Progenitor cell of endocrine pancreas (in vitro differentiated cells): ENCODE results near the gene CATSPERZ. TPM values are rescaled to one million over a fixed set of nuclear protein-coding genes. Genes with fewer than 3 reads are reported as not detected.

Source experiments
- DNase-seq: peaks from one replicate; pipeline ENCODE4 v3.0.0; 2021; ENCODE audit warnings: low spot score; ENCODE audit not compliant: unreplicated experiment
- H3K27ac Mint-ChIP-seq: 2 replicates; pipeline ENCODE4 v1.8.0; 2021; ENCODE audit warnings: mild to moderate bottlenecking, moderate library complexity, mixed read lengths
- H3K27me3 Mint-ChIP-seq: 2 replicates; pipeline ENCODE4 v1.8.0; 2021; ENCODE audit warnings: mixed read lengths
- H3K36me3 Mint-ChIP-seq: 2 replicates; pipeline ENCODE4 v1.8.0; 2022; ENCODE audit warnings: mixed read lengths; ENCODE audit not compliant: insufficient read depth
- H3K4me1 Mint-ChIP-seq: 2 replicates; pipeline ENCODE4 v1.8.0; 2021; ENCODE audit warnings: low read depth, mixed read lengths
- H3K4me3 Mint-ChIP-seq: 2 replicates; pipeline ENCODE4 v1.8.0; 2021; ENCODE audit warnings: low read depth, mild to moderate bottlenecking, moderate library complexity, mixed read lengths
- H3K9me3 Mint-ChIP-seq: 2 replicates; pipeline ENCODE4 v1.8.0; 2021; ENCODE audit warnings: low read depth, mixed read lengths
- total RNA-seq: library from RNA; stranded (reverse); gene quantifications from 2 replicates; pipeline ENCODE4 v1.2.1, GENCODE V29; 2021
- TF ChIP-seq, protein P1 (sequence below): fragments of 200-600 bp; sonication (generic); IDR thresholded peaks from one replicate; pipeline ENCODE4 v1.5.0; 2021; ENCODE audit warnings: antibody characterized with exemption, mild to moderate bottlenecking; ENCODE audit not compliant: unreplicated experiment

The CATSPERZ gene
- total RNA-seq, 1 donor from 2014 or later = not detected

DNA sequence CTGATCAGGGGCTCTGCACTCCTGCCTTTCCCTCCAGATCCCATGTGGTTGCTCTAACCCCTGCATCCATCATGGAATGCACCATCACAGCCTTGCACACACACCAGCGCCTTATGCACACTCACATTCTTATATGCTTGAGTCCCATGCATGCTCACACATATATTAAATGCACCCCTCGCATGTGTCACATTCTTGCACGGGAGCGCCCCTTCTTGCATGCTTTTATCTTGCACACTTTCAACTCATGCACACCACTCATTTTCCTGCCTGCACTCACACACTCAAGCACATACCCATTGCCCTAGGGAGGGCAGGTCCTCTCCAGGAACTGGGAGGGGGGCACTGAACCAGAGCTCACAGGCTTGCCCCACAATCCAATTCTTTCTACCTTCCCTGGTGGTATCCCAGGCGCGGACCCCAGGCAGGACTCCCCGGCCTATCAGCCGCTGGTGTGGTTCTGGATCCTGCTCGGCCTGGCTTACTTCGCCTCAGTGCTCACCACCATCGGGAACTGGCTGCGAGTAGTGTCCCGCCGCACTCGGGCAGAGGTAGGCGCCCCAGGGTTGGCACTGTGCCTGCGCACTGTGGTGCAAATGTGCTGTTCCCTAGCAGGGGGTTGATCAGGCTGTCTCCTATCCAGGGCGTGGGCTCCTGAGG is 2.3 kb upstream of the CATSPERZ start:
- no peak overlapping the region for H3K27ac Mint-ChIP-seq
- TF ChIP-seq, protein P1, sequence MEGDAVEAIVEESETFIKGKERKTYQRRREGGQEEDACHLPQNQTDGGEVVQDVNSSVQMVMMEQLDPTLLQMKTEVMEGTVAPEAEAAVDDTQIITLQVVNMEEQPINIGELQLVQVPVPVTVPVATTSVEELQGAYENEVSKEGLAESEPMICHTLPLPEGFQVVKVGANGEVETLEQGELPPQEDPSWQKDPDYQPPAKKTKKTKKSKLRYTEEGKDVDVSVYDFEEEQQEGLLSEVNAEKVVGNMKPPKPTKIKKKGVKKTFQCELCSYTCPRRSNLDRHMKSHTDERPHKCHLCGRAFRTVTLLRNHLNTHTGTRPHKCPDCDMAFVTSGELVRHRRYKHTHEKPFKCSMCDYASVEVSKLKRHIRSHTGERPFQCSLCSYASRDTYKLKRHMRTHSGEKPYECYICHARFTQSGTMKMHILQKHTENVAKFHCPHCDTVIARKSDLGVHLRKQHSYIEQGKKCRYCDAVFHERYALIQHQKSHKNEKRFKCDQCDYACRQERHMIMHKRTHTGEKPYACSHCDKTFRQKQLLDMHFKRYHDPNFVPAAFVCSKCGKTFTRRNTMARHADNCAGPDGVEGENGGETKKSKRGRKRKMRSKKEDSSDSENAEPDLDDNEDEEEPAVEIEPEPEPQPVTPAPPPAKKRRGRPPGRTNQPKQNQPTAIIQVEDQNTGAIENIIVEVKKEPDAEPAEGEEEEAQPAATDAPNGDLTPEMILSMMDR = no peak
- H3K4me1 Mint-ChIP-seq = peaks cover 5% of the 10 kb centered on the region
- peaks cover 86% of the 10 kb centered on the region for H3K27me3 Mint-ChIP-seq
- DNase-seq = no peak
- H3K36me3 Mint-ChIP-seq = peaks cover 2% of the 10 kb centered on the region
- no peaks in the 10 kb centered on the region for H3K9me3 Mint-ChIP-seq
- H3K4me3 Mint-ChIP-seq = no peak overlapping the region

GRCh38 chr11:64298966-64299846 is 952 bp upstream of the CATSPERZ start:
- Mint-ChIP-seq H3K27ac (no peak overlapping the region), H3K27me3 (peaks cover 74% of the 10 kb centered on the region), H3K4me1 (peaks cover 5% of the 10 kb centered on the region), H3K36me3 (peaks cover 2% of the 10 kb centered on the region), H3K9me3 (no peaks in the 10 kb centered on the region), H3K4me3 (no peak overlapping the region)
- TF ChIP-seq, protein P1 = no peak
- no peak for DNase-seq

GRCh38 chr11:64303109-64304031 is 3.2 kb downstream of the CATSPERZ start:
- Mint-ChIP-seq H3K4me1 (peaks cover 14% of the 10 kb centered on the region), H3K9me3 (no peaks in the 10 kb centered on the region), H3K27ac (no peak overlapping the region), H3K4me3 (no peak overlapping the region), H3K36me3 (no peaks in the 10 kb centered on the region), H3K27me3 (peaks cover 36% of the 10 kb centered on the region)
- TF ChIP-seq, protein P1 = no peak
- no peak for DNase-seq

GRCh38 chr11:64304032-64304315 is 3.8 kb downstream of the CATSPERZ start:
- TF ChIP-seq, protein P1 = no peak
- H3K9me3 Mint-ChIP-seq = no peaks in the 10 kb centered on the region
- DNase-seq = no peak
- H3K27ac Mint-ChIP-seq = no peak overlapping the region
- peaks cover 30% of the 10 kb centered on the region for H3K27me3 Mint-ChIP-seq
- H3K4me3 Mint-ChIP-seq = no peak overlapping the region
- no peaks in the 10 kb centered on the region for H3K36me3 Mint-ChIP-seq
- H3K4me1 Mint-ChIP-seq = peaks cover 14% of the 10 kb centered on the region
